H1 (cell line): ENCODE results near the gene LAX1. TPM values are rescaled to one million over a fixed set of nuclear protein-coding genes. Genes with fewer than 3 reads are reported as not detected.

ENCODE experiments used
- CTCF ChIA-PET: fragments of 300-600 bp; sonication (Branson Sonifier 250); formaldehyde crosslinking; loops from one replicate; lab custom pipeline; 2021; ENCODE audit not compliant: partially characterized antibody; lab: Charles Lee
- POLR2A ChIA-PET: fragments of 300-600 bp; sonication (Branson Sonifier 250); formaldehyde crosslinking; loops from one replicate; lab custom pipeline; 2021; ENCODE audit warnings: inconsistent platforms; ENCODE audit not compliant: partially characterized antibody; lab: Charles Lee
- DNase-seq, 2 experiments: peaks; one replicate each; pipeline versions ENCODE4 v3.0.0 to v3.0.0-alpha.2; 2010 to 2022; ENCODE audit warnings: low spot score in 2 of 2, low read depth in 1 of 2, mixed read lengths in 1 of 2
- FAIRE-seq: peaks from 2 replicates; lab custom pipeline; 2011; peaks lifted over from hg19 to GRCh38; lab: Jason Lieb, UNC
- H2AFZ ChIP-seq: 2 replicates; pipeline ENCODE4 v1.8.1; 2012; ENCODE audit warnings: low read length, inconsistent platforms
- H2AK5ac ChIP-seq: 2 replicates; pipeline ENCODE4 v1.6.1; 2013; ENCODE audit warnings: low read depth, low read length
- H2BK120ac ChIP-seq: replicated peaks from 2 replicates; pipeline ENCODE3; 2013; ENCODE audit warnings: low read depth, low read length, inconsistent platforms
- H2BK12ac ChIP-seq: 2 replicates; pipeline ENCODE4 v1.6.1; 2013; ENCODE audit warnings: low read depth, low read length
- H2BK15ac ChIP-seq: 2 replicates; pipeline ENCODE4 v1.6.1; 2013; ENCODE audit warnings: low read length
- H2BK20ac ChIP-seq: 2 replicates; pipeline ENCODE4 v1.6.1; 2013; ENCODE audit warnings: low read length
- H2BK5ac ChIP-seq: 2 replicates; pipeline ENCODE4 v1.6.1; 2013; ENCODE audit warnings: low read depth, low read length
- H3K14ac ChIP-seq: 2 replicates; pipeline ENCODE4 v1.6.1; 2013; ENCODE audit warnings: inconsistent platforms; ENCODE audit not compliant: insufficient read length
- H3K18ac ChIP-seq: 2 replicates; pipeline ENCODE4 v1.6.1; 2013; ENCODE audit warnings: low read length; ENCODE audit errors: extremely low read depth
- H3K23ac ChIP-seq: 2 replicates; pipeline ENCODE4 v1.6.1; 2013; ENCODE audit warnings: inconsistent platforms; ENCODE audit not compliant: insufficient read length
- H3K23me2 ChIP-seq: 2 replicates; pipeline ENCODE4 v1.6.1; 2013; ENCODE audit warnings: low read depth, low read length
- H3K27ac ChIP-seq: 2 replicates; pipeline ENCODE4 v1.6.1; 2011; ENCODE audit warnings: low read depth, low read length, inconsistent platforms
- H3K27me3 ChIP-seq, 4 experiments: replicated peaks in 1 of 4; 1 replicate in 1 of 4; 2 replicates in 3 of 4; pipeline versions ENCODE4 v1.6.1 to v1.8.1; 2011 to 2013; ENCODE audit warnings: low read length in 3 of 4, mild to moderate bottlenecking in 3 of 4, inconsistent platforms in 2 of 4, mixed read lengths in 2 of 4, moderate library complexity in 1 of 4; ENCODE audit not compliant: control insufficient read depth in 3 of 4, insufficient read depth in 3 of 4; ENCODE audit errors: extremely low read depth in 1 of 4
- H3K36me3 ChIP-seq, 4 experiments: 2 replicates each; pipeline versions ENCODE4 v1.6.1 to v1.8.1; 2011 to 2013; ENCODE audit warnings: mild to moderate bottlenecking in 4 of 4, low read length in 3 of 4, moderate library complexity in 2 of 4, control low read depth in 1 of 4, inconsistent platforms in 1 of 4; ENCODE audit not compliant: insufficient read depth in 4 of 4, control insufficient read depth in 2 of 4
- H3K4ac ChIP-seq: replicated peaks from 2 replicates; pipeline ENCODE3; 2013; ENCODE audit warnings: low read length, low read depth, mixed read lengths, inconsistent platforms; ENCODE audit not compliant: insufficient read length
- H3K4me1 ChIP-seq, 4 experiments: replicated peaks in 1 of 4; 1 replicate in 1 of 4; 2 replicates in 3 of 4; pipeline versions ENCODE4 v1.6.1 to v1.8.1; 2011 to 2013; ENCODE audit warnings: low read length in 3 of 4, inconsistent platforms in 2 of 4, mixed read lengths in 1 of 4; ENCODE audit not compliant: insufficient read depth in 4 of 4, control insufficient read depth in 3 of 4
- H3K4me2 ChIP-seq, 2 experiments: 2 replicates each; pipeline versions ENCODE4 v1.6.1 to v1.8.1; 2011 to 2013; ENCODE audit warnings: low read depth in 2 of 2, low read length in 2 of 2, control low read depth in 1 of 2, inconsistent platforms in 1 of 2, mild to moderate bottlenecking in 1 of 2; ENCODE audit not compliant: insufficient read depth in 1 of 2
- H3K4me3 ChIP-seq, 4 experiments: fragments of 200-600, 300-600 bp in 1 of 4; sonication (generic), shearing (Covaris generic), sonication (Bioruptor Twin) in 1 of 4; 2 replicates each; pipeline versions ENCODE4 v1.5.1 to v1.8.1; 2011 to 2016; ENCODE audit warnings: low read length in 4 of 4, low read depth in 3 of 4, control low read depth in 2 of 4, inconsistent platforms in 2 of 4, mild to moderate bottlenecking in 2 of 4, mixed read lengths in 1 of 4, moderate library complexity in 1 of 4; ENCODE audit not compliant: insufficient read depth in 2 of 4; ENCODE audit errors: extremely low read depth in 1 of 4
- H3K56ac ChIP-seq: replicated peaks from 2 replicates; pipeline ENCODE3; 2013; ENCODE audit warnings: low read depth, mild to moderate bottlenecking, mixed read lengths, low read length, inconsistent platforms; ENCODE audit not compliant: insufficient read length
- H3K79me1 ChIP-seq: 2 replicates; pipeline ENCODE4 v1.6.1; 2013; ENCODE audit warnings: low read depth, low read length, control low read depth
- H3K79me2 ChIP-seq, 2 experiments: 2 replicates each; pipeline versions ENCODE4 v1.6.1 to v1.8.1; 2012 to 2013; ENCODE audit warnings: low read length in 2 of 2, mild to moderate bottlenecking in 2 of 2, inconsistent platforms in 1 of 2; ENCODE audit not compliant: insufficient read depth in 2 of 2, control insufficient read depth in 1 of 2
- H3K9ac ChIP-seq, 4 experiments: replicated peaks in 1 of 4; 1 replicate in 1 of 4; 2 replicates in 3 of 4; pipeline versions ENCODE4 v1.6.1 to v1.8.1; 2011 to 2013; ENCODE audit warnings: low read depth in 3 of 4, low read length in 3 of 4, control low read depth in 2 of 4, mild to moderate bottlenecking in 2 of 4, moderate library complexity in 2 of 4, inconsistent platforms in 1 of 4; ENCODE audit errors: extremely low read depth in 1 of 4
- H3K9me3 ChIP-seq, 2 experiments: 2 replicates each; pipeline versions ENCODE4 v1.6.1 to v1.8.1; 2012 to 2013; ENCODE audit warnings: mild to moderate bottlenecking in 2 of 2, moderate library complexity in 2 of 2, control low read depth in 1 of 2, inconsistent platforms in 1 of 2, low read depth in 1 of 2, low read length in 1 of 2, mixed read lengths in 1 of 2; ENCODE audit not compliant: insufficient read depth in 2 of 2
- H4K20me1 ChIP-seq, 2 experiments: replicated peaks in 1 of 2; 2 replicates each; pipeline versions ENCODE3 to v1.8.1; 2011 to 2013; ENCODE audit warnings: inconsistent platforms in 2 of 2, low read length in 2 of 2, mild to moderate bottlenecking in 1 of 2; ENCODE audit not compliant: insufficient read depth in 2 of 2, control insufficient read depth in 1 of 2
- H4K5ac ChIP-seq: 2 replicates; pipeline ENCODE4 v1.6.1; 2013; ENCODE audit warnings: low read length, low read depth, mixed read lengths, inconsistent platforms; ENCODE audit not compliant: insufficient read length
- H4K8ac ChIP-seq: 2 replicates; pipeline ENCODE4 v1.8.0; 2013; ENCODE audit warnings: mild to moderate bottlenecking, moderate library complexity, low read length, inconsistent platforms; ENCODE audit not compliant: insufficient read depth; ENCODE audit errors: extremely low read depth
- H4K91ac ChIP-seq: replicated peaks from 2 replicates; pipeline ENCODE3; 2013; ENCODE audit warnings: low read length, mixed read lengths, inconsistent platforms; ENCODE audit not compliant: insufficient read length
- BCL11A ChIP-seq, 2 experiments: IDR thresholded peaks; one replicate each; pipeline ENCODE4 v1.6.1; 2011; ENCODE audit warnings: low read depth in 2 of 2, low read length in 2 of 2, mild to moderate bottlenecking in 2 of 2
- CEBPB ChIP-seq: IDR thresholded peaks from 2 replicates; pipeline ENCODE4 v1.6.1; 2012; ENCODE audit warnings: low read depth, low read length
- KDM4A ChIP-seq: IDR thresholded peaks from one replicate; pipeline ENCODE4 v1.7.1; 2012; ENCODE audit warnings: low read depth, mild to moderate bottlenecking, moderate library complexity, low read length, inconsistent platforms; ENCODE audit not compliant: severe bottlenecking
- RAD21 ChIP-seq, 2 experiments: IDR thresholded peaks in 1 of 2; conservative IDR thresholded peaks in 1 of 2; 2 replicates each; pipeline ENCODE4 v1.6.1; 2011; ENCODE audit warnings: low read depth in 2 of 2, low read length in 2 of 2, improper control_type of control experiment in 1 of 2, inconsistent platforms in 1 of 2, mild to moderate bottlenecking in 1 of 2, moderate library complexity in 1 of 2
- SUZ12 ChIP-seq: fragments of 200-600 bp; sonication (generic); IDR thresholded peaks from 2 replicates; pipeline ENCODE4 v1.6.1; 2012; ENCODE audit warnings: mild to moderate bottlenecking, inconsistent platforms, low read length, moderate library complexity, mixed read lengths
- polyA plus RNA-seq, 7 experiments: library from polyadenylated mRNA; depleted of rRNA in 3 of 7; stranded (reverse) in 5 of 7; unstranded in 2 of 7; fragments of >200 nt in 5 of 7; fragments of 200-250 nt in 2 of 7; gene quantifications; 1 replicate in 5 of 7; 2 replicates in 1 of 7; 4 replicates in 1 of 7; pipeline versions ENCODE4 v1.2.1 to v1.2.3, GENCODE V29; 2011 to 2013; ENCODE audit warnings: missing spikeins in 2 of 7, mixed read lengths in 2 of 7
- total RNA-seq: library from RNA; stranded (reverse); fragmentation: NEBNext Ultra II Directional; extraction: Animal tissue kit (Norgen Biotek cat#: 25700); gene quantifications from 2 replicates; pipeline ENCODE4 v1.2.1, GENCODE V29; 2021
- TF ChIP-seq, protein P1 (sequence below): IDR thresholded peaks from 2 replicates; pipeline ENCODE4 v1.6.1; 2012; ENCODE audit warnings: low read length, inconsistent platforms
- TF ChIP-seq, protein P2 (sequence below), 3 experiments: IDR thresholded peaks; 1 replicate in 2 of 3; 2 replicates in 1 of 3; pipeline versions ENCODE4 v1.5.1 to v1.6.1; 2011; ENCODE audit warnings: low read length in 3 of 3, mild to moderate bottlenecking in 3 of 3, inconsistent platforms in 2 of 3, low read depth in 1 of 3, moderate library complexity in 1 of 3; ENCODE audit not compliant: insufficient read depth in 1 of 3; ENCODE audit errors: control extremely low read depth in 1 of 3

The LAX1 gene
- total and polyA plus RNA-seq, 2 of the 8 experiments (the other 6 are each of a cell fraction or from before 2014, with no cell fraction given): 0.11 TPM; not detected in 1

DNA sequence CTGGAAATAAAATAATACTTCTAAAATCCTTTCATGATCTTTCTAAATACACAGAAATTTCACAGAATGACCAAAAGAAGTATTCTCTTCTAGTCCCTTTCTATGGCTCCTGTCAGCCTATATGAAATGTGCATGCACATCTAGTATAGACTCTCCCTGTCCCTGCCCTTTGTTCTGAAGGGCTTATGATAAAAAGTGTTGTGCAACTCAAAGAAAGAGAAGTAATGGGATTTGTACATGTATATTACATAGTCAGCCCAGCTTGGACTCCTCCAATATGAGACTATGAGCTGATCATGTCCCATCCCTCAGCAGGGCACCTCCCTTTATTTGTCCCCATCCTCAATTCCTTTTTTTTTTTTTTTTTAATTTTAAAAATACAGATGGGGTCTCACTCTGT, 42.1 kb upstream of the LAX1 start:
- no peak overlapping the region for H2AK5ac ChIP-seq
- POLR2A ChIA-PET: no interaction called here
- H3K4me2 ChIP-seq: no peak overlapping the region
- DNase-seq (no peak), FAIRE-seq (no peak)
- no peak overlapping the region for H3K14ac ChIP-seq
- H4K20me1 ChIP-seq: no peaks in the 10 kb centered on the region
- no peak overlapping the region for H3K4ac ChIP-seq
- H2BK12ac ChIP-seq: no peak overlapping the region
- CTCF ChIA-PET: interaction anchor here (0.6 to 1.6 kb wide), 3 partner anchors 21 to 460 kb away, joined by 3 to 4 read pairs (median 4); no protein-coding TSS in a partner anchor
- H2BK5ac ChIP-seq: no peak overlapping the region
- no peak overlapping the region for H3K56ac ChIP-seq
- no peaks in the 10 kb centered on the region for H3K79me1 ChIP-seq
- no peaks in the 10 kb centered on the region for H3K23me2 ChIP-seq
- no peak overlapping the region for H3K27ac ChIP-seq
- H3K79me2 ChIP-seq: no peaks in the 10 kb centered on the region
- H2BK20ac ChIP-seq: no peak overlapping the region
- no peaks in the 10 kb centered on the region for H3K27me3 ChIP-seq
- H3K18ac ChIP-seq: no peak overlapping the region
- no peak overlapping the region for H2BK15ac ChIP-seq
- H3K4me3 ChIP-seq: no peak overlapping the region
- H4K91ac ChIP-seq: no peak overlapping the region
- H3K9me3 ChIP-seq: no peaks in the 10 kb centered on the region
- no peak overlapping the region for H4K5ac ChIP-seq
- H4K8ac ChIP-seq: no peak overlapping the region
- no peak overlapping the region for H2BK120ac ChIP-seq
- TF ChIP-seq, protein P1, sequence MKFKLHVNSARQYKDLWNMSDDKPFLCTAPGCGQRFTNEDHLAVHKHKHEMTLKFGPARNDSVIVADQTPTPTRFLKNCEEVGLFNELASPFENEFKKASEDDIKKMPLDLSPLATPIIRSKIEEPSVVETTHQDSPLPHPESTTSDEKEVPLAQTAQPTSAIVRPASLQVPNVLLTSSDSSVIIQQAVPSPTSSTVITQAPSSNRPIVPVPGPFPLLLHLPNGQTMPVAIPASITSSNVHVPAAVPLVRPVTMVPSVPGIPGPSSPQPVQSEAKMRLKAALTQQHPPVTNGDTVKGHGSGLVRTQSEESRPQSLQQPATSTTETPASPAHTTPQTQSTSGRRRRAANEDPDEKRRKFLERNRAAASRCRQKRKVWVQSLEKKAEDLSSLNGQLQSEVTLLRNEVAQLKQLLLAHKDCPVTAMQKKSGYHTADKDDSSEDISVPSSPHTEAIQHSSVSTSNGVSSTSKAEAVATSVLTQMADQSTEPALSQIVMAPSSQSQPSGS: no peak
- TF ChIP-seq CEBPB (no peak), SUZ12 (no peak), BCL11A (IDR thresholded peaks at IDR 0.05; ENCODE audit: low read depth in 2 of 2, low read length in 2 of 2) (no peak), RAD21 (IDR thresholded peaks at IDR 0.05 in 1 of 2, conservative IDR thresholded peaks at IDR 0.05 in 1 of 2; ENCODE audit: low read depth in 2 of 2, low read length in 2 of 2) (no peak), KDM4A (no peak)
- TF ChIP-seq, protein P2, sequence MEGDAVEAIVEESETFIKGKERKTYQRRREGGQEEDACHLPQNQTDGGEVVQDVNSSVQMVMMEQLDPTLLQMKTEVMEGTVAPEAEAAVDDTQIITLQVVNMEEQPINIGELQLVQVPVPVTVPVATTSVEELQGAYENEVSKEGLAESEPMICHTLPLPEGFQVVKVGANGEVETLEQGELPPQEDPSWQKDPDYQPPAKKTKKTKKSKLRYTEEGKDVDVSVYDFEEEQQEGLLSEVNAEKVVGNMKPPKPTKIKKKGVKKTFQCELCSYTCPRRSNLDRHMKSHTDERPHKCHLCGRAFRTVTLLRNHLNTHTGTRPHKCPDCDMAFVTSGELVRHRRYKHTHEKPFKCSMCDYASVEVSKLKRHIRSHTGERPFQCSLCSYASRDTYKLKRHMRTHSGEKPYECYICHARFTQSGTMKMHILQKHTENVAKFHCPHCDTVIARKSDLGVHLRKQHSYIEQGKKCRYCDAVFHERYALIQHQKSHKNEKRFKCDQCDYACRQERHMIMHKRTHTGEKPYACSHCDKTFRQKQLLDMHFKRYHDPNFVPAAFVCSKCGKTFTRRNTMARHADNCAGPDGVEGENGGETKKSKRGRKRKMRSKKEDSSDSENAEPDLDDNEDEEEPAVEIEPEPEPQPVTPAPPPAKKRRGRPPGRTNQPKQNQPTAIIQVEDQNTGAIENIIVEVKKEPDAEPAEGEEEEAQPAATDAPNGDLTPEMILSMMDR (IDR thresholded peaks at IDR 0.05; ENCODE audit: control extremely low read depth in 1 of 3, insufficient read depth in 1 of 3, low read depth in 1 of 3, low read length in 3 of 3): no peak
- H3K23ac ChIP-seq: no peak overlapping the region
- H3K4me1 ChIP-seq: no peaks in the 10 kb centered on the region
- peaks cover 2 to 25% (median 6%) of the 10 kb centered on the region in 4 experiments; a peak in 5 of 8 replicates for H3K36me3 ChIP-seq
- no peak overlapping the region for H3K9ac ChIP-seq
- H2AFZ ChIP-seq: no peak overlapping the region
